RKO (cell line): ENCODE measurements around the gene LGALS1.

Experiments used
- DNase-seq: peaks from one replicate; pipeline ENCODE4 v3.0.0-alpha.2; 2016; ENCODE audit warnings: low spot score

LGALS1 gene

DNA sequence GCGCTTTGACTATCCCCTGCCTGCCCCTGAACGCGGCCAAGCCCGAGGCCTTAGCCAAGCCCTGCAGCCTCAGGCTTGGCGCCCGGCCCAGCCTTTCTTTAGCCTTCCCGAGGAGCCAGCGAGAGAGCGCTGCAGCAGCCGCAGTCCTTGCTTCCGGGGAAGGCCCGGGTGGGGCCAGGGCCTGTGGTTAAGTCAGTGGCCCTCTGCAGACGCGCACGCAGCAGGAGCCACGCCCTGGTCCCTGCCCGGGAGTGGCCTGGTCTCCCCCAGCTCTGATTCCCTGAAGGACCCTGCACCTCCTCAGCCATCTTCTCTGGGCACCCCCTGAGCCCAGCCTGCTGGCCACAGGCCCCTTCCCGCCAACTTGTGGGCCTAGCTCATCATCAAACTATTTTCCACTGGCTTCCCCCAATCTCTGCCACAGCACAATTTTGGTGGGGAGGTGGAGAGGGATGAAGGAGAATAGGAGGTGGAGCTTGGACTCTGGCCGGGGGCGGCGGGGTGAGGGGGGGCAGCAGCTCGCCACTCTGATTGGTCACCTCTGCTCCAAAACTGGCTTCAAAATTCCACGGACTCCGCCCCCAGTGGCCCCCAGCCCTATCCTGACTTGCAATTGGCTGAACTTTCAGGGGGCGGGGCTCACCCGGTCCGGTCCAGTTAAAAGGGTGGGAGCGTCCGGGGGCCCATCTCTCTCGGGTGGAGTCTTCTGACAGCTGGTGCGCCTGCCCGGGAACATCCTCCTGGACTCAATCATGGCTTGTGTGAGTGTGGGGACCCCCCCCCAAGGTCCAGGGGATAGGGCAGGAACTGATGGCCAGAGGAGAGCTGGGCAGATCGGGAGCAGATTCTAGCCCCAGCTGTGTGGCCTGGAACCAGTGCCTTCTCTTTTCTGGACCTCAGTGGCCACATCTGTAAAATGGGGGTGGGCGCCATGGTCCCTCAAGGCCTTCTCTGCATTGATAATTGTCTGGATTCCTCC is at the start of gene LGALS1:
Gene LGALS1 (plus strand): TSS at position 686 of the 979 bp plus-strand sequence. CDS start 67 bp downstream, at position 753.
- peak; percentile 97 for DNase-seq

- no peak for DNase-seq
Observed at GRCh38 chr22:37625737-37626136, 49.7 kb upstream of the LGALS1 start.

DNA sequence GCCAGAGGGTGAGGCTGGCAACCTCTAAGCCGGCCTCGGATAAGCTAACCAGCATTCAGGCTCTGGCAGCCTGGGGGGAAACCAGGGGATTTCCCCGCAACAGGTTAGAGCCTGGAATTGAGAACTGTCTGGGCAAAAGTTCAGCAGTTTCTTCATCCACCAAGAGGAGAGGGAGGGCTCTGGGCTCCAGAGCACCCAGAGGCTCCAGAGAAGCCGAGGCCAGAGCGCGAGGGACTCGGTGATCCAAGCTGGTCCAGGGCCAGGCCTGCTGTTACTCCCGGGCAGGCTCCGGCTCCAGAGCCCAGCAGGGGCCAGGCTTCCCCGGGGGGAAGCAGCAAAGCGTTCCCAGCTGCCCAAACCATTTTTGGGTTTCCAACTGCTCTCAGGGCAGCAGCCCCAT is 49.3 kb upstream of the LGALS1 start:
- DNase-seq: no peak

- DNase-seq: no peak
Observed at GRCh38 chr22:37626556-37627075, 48.8 kb upstream of the LGALS1 start.

DNA sequence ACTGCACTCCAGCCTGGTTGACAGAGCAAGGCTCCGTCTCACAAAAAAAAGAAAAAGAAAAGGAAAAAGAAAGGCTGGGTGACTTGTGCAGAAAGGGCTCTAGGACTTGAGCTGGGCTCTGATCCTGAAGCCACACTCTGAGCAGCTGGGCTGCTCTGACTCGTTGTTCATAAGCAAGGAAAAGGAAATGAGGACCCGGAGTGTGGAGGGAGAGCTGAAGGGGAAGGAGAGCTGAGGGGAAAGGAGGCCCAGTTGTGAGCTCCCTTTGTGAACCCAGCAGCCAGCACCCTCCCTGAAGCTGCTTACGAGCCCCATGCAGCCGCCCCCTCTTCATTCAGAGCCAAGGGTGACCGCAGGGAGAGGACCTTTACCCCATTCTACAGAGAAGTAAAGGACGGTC is 48.3 kb upstream of the LGALS1 start:
- DNase-seq: no peak

DNA sequence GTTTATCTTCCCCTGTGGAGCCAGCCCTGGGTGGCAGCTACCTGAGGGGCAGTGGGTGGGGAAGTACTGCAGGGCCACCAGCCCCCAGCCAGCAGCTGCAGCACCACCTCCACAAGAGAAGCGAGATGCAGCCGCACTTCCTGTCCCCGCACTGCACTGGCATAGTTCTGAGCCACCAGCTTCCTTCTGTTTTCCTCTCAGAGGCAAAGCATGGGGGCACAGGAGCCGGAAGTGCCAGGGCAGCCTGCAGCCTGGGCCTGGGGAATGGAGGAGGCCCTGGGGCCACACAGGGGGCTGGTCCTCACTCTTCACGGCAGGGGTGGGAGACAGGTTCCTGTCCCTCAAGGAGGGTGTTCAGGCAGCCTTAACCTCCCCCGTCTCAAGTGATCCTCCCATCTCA is 47.9 kb upstream of the LGALS1 start:
- no peak for DNase-seq

DNA sequence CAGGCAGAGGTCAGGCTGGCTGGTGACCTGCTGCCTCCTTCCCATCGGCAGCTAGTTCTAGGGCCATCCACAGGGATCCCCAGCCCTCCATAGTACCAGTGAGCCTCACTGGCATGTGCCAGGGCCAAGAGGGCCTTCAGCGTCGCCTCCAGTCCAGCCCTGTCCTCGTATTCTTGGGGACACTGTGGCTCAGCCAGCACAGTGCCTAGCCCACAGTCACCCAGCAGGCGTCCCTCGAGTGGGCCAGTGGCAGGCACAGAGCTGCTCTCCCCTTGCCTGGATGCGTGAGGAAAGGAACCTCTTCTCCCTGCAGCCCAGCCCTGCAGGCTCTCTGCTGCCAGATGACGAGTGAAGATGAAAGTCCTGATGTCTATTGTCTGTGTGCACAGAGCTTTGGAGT is 46.6 kb upstream of the LGALS1 start:
- no peak for DNase-seq

DNA sequence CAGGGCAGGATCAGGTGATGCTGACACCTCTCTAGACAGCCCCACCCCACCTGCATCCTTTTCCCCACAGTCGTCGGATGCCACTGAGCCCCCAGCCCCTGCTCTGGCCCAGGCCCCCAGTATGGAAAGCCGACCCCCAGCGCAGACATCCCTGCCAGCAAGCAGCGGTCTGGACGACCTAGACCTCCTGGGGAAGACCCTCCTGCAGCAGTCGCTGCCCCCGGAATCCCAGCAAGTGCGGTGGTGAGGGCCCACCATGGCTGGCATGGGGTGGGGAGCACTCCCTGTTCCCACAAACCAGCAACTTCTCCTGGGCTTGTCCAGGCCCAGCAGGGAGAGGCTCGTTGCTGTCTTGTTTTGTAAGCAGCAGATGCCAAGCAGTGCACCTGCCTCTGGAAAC is 45.5 kb upstream of the LGALS1 start:
- DNase-seq: no peak

DNA sequence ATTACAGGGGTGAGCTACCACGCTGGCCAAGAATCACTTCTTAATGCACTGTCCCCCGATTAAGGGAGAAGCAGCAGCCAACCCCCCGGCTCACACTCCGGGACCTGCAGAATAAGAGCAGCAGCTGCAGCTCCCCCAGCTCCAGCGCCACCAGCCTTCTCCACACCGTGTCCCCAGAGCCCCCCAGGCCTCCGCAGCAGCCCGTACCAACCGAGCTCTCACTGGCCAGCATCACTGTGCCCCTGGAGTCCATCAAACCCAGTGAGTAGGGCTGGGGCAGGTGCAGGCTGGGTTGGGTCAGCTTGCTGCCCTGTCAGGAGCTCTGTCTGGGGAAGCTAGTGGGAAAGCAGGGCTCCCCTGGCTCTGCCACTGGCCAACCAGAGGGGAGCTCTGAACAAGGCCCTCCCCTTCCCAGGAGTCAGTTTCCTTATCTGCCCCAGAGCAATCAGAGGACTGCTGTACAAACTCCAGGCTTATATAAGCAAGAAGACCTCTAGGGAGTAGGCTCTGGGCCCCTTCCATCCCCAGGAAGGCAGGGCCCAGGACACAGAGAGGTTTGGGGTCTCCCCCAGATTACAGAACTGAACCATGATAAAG is 44.5 kb upstream of the LGALS1 start:
- DNase-seq: no peak

GRCh38 chr22:37631448-37632173 is 43.8 kb upstream of the LGALS1 start:
- DNase-seq: no peak

DNA sequence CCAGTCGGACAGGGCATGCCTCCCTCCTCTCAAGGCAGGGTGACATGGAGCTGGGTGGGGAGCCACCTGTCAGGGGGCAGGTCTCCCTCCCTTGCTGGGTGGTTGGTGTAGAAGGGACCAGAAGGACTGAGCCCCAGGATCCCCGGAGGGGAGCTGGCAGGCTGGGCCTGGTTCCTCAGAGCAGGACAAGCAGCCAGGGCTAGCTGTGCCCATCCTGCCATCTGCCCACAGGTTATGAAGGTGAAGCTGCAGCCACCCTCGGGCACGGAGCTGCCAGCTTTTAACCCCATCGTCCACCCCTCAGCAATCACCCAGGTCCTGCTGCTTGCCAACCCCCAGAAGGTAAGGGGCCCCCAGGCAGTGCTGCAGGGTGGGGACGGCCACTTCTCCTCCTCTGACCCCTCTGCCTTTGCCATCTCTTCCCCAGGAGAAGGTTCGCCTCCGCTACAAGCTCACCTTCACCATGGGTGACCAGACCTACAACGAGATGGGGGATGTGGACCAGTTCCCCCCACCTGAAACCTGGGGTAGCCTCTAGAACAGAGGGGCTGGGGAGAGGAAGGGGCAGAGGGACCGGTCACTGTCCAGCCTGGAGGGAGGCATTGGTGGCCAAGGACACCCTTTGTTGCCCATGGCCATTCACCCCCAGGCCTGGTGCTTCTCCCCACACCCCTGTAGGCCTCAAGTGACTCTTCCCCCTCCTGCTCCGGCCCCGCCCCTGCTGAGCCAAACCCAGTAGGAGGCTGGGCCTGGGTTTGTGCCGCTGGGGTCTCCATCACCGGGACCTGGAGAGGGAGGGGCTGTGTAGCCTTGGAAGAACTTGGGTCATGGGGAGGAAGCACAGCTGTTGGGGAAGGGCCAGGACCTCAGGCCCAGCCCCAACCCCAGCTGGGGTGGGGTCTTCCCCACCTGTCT is 43.0 kb upstream of the LGALS1 start:
- DNase-seq: no peak

GRCh38 chr22:37633089-37633624 is 42.3 kb upstream of the LGALS1 start:
- no peak for DNase-seq

- DNase-seq: no peak
Observed at GRCh38 chr22:37633625-37634416, 41.6 kb upstream of the LGALS1 start.

DNA sequence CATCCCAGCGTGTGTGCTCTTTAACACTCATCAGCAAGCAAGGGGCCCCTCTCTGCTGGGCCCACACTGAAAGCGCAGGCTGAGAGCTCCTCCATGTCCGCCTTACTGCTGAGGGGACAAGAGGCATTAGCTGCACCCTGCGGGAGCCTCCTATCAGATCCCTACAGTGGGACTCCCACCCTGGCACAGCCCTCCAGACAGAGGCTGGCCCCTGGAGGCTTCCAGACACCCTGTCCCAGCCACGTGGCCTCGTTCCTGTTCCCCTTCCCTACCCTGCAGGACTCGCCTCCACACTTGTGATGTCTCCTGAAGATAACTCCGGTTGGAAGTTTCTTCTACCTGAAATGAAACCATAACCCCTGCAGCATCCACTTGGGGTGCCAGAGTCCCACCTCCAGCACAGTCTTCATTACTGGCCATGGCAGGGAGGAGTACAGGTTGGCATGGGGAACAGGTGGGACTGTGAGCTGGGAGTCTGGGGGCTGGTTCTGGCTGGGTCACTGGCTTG is 41.0 kb upstream of the LGALS1 start:
- no peak for DNase-seq

DNA sequence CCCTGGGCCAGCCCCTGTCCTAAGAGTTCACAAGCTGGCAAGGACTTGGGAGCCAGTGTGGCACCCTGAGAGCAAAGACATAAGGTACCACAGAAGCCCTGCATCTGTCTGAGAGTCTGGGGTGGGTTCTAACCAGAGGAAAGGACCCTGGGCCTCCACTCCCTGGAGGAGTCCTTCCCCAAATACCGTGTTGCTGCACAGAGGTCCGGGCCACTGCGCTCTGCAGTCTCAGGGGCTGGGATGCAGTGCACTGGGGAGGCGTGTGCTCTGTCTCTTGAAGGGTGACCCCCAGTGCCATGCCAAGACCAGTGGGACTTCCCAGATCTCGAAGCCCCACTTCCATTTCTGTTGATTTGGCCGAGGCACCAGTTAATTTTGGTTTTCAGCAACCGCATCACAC is 40.3 kb upstream of the LGALS1 start:
- DNase-seq: no peak

DNA sequence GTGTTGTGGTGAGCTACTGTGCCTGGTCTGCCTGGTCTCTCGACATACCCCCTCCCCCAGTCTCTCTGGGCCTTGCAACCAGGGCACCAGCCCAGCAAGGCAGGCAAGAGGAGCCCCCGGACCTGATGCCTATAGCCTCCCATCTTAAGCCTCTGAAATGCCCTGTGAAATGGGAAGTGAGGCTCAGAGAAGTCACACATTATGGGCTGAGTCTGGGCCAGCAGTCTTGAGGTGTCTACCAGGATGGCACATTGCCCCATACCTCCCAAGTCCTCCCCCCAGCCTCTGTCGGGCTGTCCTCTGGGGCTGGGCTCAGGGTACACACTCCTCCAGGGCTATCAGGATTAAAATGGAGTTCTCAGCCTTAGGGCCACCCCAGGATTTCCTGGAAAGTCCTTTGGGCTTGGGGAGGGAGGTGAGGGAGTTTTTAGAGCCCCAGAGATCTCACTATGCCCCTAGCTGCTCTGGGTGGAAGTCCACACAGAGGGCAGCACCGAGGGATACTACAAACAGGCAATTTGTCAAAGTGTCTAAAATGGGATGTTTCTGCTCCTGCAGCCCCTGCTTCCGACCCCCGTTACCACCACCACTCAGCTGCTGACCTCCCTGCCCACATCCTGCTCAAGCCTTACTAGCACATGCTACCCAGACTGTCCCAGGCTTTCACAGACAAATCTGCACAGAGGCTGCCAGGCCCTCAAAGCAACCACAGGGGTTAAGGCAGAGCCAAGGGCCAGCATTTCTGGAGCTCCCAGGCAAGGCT is 39.1 kb upstream of the LGALS1 start:
- DNase-seq: no peak

DNA sequence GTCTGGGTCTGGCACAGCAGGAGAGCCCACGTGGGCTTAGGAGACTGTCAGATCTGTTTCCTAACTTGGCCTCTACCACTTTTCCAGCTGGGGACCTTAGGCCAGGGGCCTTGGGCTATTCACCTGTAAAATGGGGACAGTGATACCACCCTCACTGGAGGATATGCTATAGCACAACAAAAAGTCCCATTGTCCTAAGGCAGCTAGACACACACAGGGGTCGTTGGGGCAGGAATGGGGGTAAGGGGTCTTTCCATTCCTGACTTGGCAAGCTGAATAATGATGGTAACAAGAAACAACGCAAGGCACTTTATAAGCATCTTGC is 38.5 kb upstream of the LGALS1 start:
- no peak for DNase-seq

GRCh38 chr22:37638391-37639069 is 36.9 kb upstream of the LGALS1 start:
- DNase-seq: no peak
